Adipocyte (in vitro differentiated cells): ENCODE results near the gene CACNA1H.
"Not testable (repeated sequence)": the region's sequence is repeated elsewhere in the genome, so short reads cannot be mapped to it uniquely, and the experiment has no call there.

Source experiments
- DNase-seq: peaks from one replicate; pipeline ENCODE4 v3.0.0-alpha.2; 2015; ENCODE audit warnings: low read depth
- H3K27me3 ChIP-seq: replicated peaks from 2 replicates; pipeline ENCODE4 v1.7.0; 2013; ENCODE audit warnings: mild to moderate bottlenecking, low read length, moderate library complexity; ENCODE audit not compliant: control insufficient read depth, insufficient read depth
- H3K36me3 ChIP-seq: 2 replicates; pipeline ENCODE4 v1.7.0; 2013; ENCODE audit warnings: low read length, mild to moderate bottlenecking, moderate library complexity; ENCODE audit not compliant: control insufficient read depth, insufficient read depth, severe bottlenecking
- H3K4me1 ChIP-seq: 2 replicates; pipeline ENCODE4 v1.7.0; 2013; ENCODE audit warnings: mild to moderate bottlenecking, low read length, moderate library complexity; ENCODE audit not compliant: control insufficient read depth, insufficient read depth
- H3K4me3 ChIP-seq: 2 replicates; pipeline ENCODE4 v1.7.0; 2013; ENCODE audit warnings: mild to moderate bottlenecking, low read length, moderate library complexity
- H3K9ac ChIP-seq: 2 replicates; pipeline ENCODE4 v1.7.0; 2013; ENCODE audit warnings: mild to moderate bottlenecking, low read length, moderate library complexity
- H3K9me3 ChIP-seq: 2 replicates; pipeline ENCODE4 v1.7.0; 2013; ENCODE audit warnings: mild to moderate bottlenecking, low read length, moderate library complexity; ENCODE audit not compliant: control insufficient read depth

The CACNA1H gene

GRCh38 chr16:1181404-1182315 is 28.8 kb downstream of the CACNA1H start:
- no peaks in the 10 kb centered on the region for H3K27me3 ChIP-seq
- no peaks in the 10 kb centered on the region for H3K9me3 ChIP-seq
- H3K36me3 ChIP-seq, result no peaks in the 10 kb centered on the region
- peaks cover 23% of the 10 kb centered on the region for H3K4me1 ChIP-seq
- DNase-seq, result no peak
- no peak overlapping the region for H3K9ac ChIP-seq
- H3K4me3 ChIP-seq, result no peak overlapping the region

DNA sequence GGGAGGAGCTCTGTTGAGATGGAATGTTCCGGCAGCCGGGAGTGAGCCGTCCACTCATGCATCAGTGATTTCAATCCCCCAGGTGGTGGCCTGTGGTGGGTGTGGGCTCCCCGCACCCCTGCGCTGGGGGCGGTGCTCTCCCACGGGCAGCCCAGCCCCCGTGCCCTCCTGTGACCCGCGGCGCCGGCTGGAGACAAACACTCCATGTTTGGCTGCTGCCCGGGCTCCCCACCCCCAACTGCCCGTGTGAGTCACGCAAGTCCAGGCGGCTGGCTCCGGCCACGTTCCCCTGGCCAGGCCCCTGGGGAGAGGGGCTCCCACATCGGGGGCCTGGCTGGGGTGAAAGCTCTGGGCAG is 29.4 kb downstream of the CACNA1H start:
- H3K4me3 ChIP-seq, result peak overlapping the region; percentile 41
- H3K9ac ChIP-seq, result no peak overlapping the region
- peaks cover 23% of the 10 kb centered on the region for H3K4me1 ChIP-seq
- no peaks in the 10 kb centered on the region for H3K9me3 ChIP-seq
- H3K36me3 ChIP-seq, result no peaks in the 10 kb centered on the region
- H3K27me3 ChIP-seq, result no peaks in the 10 kb centered on the region
- peak; percentile 88 for DNase-seq

DNA sequence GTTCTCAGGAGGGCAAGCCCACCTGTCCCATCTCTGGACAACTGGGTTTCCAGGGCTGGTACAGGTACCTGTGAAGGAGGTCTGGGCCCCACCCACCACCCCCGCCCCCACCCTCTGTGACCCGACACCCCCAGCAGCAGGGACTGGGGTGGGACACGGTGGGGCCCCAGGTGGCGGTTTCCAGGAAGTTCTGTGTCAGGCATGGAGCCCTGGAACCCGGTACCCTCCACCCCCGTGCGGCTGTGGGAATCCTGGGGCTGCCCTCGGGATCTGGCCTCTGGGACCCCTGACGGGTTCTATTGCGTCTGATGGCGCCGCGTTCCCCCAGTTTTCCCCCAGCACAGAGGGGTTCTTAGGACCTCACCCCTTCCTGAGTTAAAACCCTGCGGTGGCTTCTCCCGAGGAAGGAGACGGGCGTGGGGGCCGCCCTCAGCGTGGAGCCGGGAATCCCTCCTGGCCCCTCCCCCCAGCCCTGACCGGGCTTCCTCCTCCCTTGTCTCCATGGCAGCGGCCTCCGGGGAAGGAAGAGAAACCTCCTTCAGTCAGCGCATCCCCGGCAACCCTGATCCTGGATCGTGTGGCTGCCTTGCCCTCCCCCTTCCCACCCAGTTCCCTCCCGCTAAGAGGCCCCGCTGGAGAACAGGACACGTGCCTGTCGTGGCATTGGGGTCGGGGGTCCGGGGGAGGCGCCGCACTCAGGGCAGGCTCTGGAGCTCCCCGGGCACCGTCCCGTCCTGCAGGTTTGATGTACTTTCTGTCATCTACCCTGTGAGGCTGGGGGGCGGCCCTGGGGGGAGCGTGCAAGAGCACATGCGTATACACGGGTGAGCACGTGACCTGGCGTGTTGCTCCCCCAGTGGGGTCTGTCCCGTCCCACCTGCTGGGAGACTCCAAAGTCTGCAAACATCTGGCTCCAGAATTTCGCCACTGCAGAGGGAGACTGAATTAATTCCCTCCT is 30.3 kb downstream of the CACNA1H start:
- H3K36me3 ChIP-seq, result no peaks in the 10 kb centered on the region
- H3K9me3 ChIP-seq, result no peaks in the 10 kb centered on the region
- DNase-seq, result peak; percentile 76
- no peaks in the 10 kb centered on the region for H3K27me3 ChIP-seq
- H3K9ac ChIP-seq, result no peak overlapping the region
- H3K4me3 ChIP-seq, result peak overlapping the region; percentile 44
- peaks cover 23% of the 10 kb centered on the region for H3K4me1 ChIP-seq

DNA sequence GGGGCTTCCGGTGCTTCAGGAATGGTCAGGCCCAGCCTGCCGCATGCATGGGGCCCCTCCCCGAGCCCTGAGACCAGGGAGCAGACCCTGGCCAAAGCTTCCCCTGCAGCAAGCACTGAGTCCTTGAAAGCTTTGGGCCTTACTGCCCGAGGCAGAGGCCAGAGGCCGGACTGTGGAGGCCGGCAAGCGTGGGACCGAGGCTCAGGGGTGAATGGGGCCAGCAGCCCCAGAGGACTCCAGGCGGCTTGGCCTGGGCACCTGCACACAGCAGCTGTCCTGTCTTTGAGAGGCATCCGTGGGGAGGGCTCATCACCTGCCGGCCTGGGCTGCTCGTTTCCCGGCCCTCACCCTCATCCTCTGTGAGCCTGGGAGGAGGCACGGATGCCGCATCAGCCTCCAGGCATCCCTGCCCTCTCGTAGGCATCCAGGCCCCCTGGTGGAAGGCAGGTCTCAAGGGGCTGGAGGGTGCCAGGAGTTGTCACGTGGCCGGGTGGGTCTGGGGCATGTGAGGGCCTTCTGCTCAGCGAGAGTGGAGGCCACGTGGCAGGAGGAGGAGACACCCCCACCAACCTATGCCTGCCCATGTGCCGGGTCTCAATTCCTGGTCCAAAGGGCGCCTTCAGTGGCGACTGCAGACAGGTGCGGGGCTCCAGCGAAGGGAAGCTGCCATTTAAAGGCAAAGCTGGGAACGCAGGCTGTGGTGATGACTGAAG is 31.4 kb downstream of the CACNA1H start:
- no peaks in the 10 kb centered on the region for H3K9me3 ChIP-seq
- peaks cover 23% of the 10 kb centered on the region for H3K4me1 ChIP-seq
- no peak overlapping the region for H3K9ac ChIP-seq
- no peak for DNase-seq
- H3K4me3 ChIP-seq, result no peak overlapping the region
- no peaks in the 10 kb centered on the region for H3K36me3 ChIP-seq
- H3K27me3 ChIP-seq, result no peaks in the 10 kb centered on the region

DNA sequence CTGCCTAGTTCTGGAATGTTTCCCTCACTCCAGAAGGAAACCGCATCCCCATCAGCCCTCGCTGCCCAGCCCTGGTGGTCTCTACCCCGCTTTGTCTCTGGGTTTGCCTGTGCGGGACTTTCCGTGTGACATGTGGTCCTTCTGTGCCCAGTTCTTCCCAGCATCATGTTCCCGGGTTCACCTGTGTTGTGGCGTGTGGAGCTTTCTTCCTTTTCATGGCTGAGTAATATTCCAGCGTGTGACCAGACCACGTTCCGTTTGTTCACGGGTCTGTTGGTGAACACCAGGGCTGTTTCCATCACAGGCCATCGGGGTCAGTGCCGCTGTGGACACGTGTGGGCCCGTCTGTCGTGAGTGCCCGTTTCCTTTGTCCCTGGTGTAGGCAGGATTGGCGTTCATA is 32.1 kb downstream of the CACNA1H start:
- Histone ChIP-seq H3K27me3 (no peaks in the 10 kb centered on the region), H3K36me3 (no peaks in the 10 kb centered on the region), H3K4me3 (no peak overlapping the region), H3K4me1 (peaks cover 23% of the 10 kb centered on the region), H3K9ac (no peak overlapping the region), H3K9me3 (no peaks in the 10 kb centered on the region)
- DNase-seq, result no peak

GRCh38 chr16:1185460-1186207 is 32.7 kb downstream of the CACNA1H start:
- DNase-seq, H3K9ac ChIP-seq, H3K27me3 ChIP-seq, H3K4me3 ChIP-seq, H3K9me3 ChIP-seq, H3K36me3 ChIP-seq: not testable (repeated sequence)
- H3K4me1 ChIP-seq, result peaks cover 23% of the 10 kb centered on the region

DNA sequence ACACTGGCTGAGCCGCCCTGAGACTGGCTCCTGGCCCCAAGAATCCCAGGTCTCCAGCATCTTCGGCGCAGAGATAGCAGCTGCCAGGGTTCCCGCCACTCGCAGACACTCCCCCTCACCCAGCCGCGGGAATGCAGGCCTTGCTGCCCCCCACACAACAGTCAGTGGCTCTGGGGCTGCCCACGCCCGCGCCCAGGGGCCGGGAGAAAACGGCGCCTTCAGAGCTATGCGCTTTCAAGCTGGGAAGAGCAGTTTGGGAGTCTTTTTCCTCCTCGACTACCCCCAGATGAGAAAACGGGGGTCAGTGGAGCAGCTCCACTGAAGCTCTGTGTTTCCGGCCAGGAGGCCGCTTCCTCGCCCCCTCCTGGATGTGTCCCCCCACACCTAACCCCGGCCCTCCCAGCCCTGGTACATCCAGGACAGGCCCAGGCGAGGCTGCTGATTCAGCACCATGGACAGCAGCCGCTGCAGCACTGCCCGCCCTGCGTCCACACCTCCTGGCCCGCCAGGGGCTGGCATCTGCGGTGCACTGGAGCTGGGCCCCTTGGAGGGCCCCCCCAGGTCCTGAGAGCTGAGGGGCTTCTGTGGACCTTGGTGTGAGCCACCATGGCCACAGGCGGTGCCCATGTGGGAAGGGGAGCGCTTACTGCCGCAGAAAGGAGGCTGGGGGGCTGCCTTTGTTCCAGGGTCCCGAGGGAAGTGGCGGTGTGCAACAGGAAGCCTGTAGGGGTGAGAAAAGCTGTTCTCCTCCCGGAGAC is 35.7 kb downstream of the CACNA1H start:
- Histone ChIP-seq H3K36me3 (no peaks in the 10 kb centered on the region), H3K9ac (no peak overlapping the region), H3K4me3 (no peak overlapping the region), H3K9me3 (no peaks in the 10 kb centered on the region), H3K27me3 (peaks cover 4% of the 10 kb centered on the region), H3K4me1 (peaks cover under 1% of the 10 kb centered on the region)
- peak; percentile 81 for DNase-seq

DNA sequence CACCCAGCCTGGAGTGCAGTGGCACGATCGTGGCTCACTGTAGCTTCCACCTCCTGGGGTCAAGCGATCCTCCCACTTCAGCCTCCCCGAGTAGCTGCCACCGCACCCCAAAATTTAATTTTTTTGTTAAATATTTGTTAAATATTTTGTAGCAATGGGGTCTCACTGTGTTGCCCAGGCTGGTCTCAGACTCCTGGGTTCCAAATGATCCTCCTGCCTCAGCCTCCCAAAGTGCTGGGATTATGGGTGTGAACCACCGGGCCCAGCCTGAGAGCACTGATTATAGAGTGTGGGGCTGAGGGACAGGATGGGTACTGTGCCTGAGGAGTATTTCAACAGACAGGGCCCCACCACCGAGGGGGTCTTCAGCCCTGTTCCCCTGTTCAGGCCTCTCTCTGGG is 36.5 kb downstream of the CACNA1H start:
- Histone ChIP-seq H3K4me1 (no peaks in the 10 kb centered on the region), H3K27me3 (peaks cover 4% of the 10 kb centered on the region), H3K36me3 (no peaks in the 10 kb centered on the region), H3K9me3 (no peaks in the 10 kb centered on the region), H3K4me3 (no peak overlapping the region), H3K9ac (no peak overlapping the region)
- DNase-seq, result no peak

GRCh38 chr16:1190789-1191188 is 37.9 kb downstream of the CACNA1H start:
- H3K36me3 ChIP-seq, H3K9me3 ChIP-seq, H3K9ac ChIP-seq, DNase-seq, H3K27me3 ChIP-seq, H3K4me3 ChIP-seq, H3K4me1 ChIP-seq: not testable (repeated sequence)
